GM23248 (cell line): ENCODE results near the gene TAPT1.

Experiments used
- EZH2 ChIP-seq: fragments of 200-600 bp; sonication (generic); IDR thresholded peaks from 2 replicates; pipeline ENCODE4 v1.6.1; 2018; ENCODE audit warnings: antibody characterized with exemption, mild to moderate bottlenecking; ENCODE audit not compliant: insufficient read depth, poor library complexity, severe bottlenecking
- EZH2phosphoT487 ChIP-seq: fragments of 200-600 bp; sonication (generic); IDR thresholded peaks from 2 replicates; pipeline ENCODE4 v1.6.1; 2018; ENCODE audit warnings: antibody characterized with exemption, moderate library complexity, mild to moderate bottlenecking, low read depth; ENCODE audit not compliant: insufficient read depth

DNA sequence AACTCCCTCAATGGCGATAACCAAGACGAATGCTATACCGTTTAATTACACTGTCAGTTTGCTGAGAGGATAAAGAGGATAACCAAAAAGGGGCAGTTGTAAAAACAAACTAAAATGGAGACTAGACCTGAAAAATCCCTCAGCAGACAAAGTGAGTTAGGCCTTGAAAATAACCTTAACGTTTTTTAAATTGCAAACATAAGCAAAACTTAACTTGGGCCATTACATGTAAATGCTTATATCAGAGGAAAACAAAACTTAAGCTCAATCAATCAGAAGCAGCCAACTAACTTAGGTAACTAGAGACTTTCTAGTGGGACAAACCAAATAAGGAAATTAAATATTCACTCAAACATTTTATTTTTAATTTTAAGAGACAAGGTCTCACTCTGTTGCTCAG is 17.0 kb upstream of the TAPT1 start:
- TF ChIP-seq EZH2 (no peak), EZH2phosphoT487 (no peak)
